Astrocyte (in vitro differentiated cells and primary cell): ENCODE measurements around the gene ST6GALNAC3. TPM values are rescaled to one million over a fixed set of nuclear protein-coding genes. Genes with fewer than 3 reads are reported as not detected.

Experiments used
- DNase-seq: peaks from one replicate; pipeline ENCODE4 v3.0.0-alpha.2; 2010; ENCODE audit warnings: low read depth
- FAIRE-seq: peaks from 2 replicates; lab custom pipeline; 2011; peaks lifted over from hg19 to GRCh38; lab: Jason Lieb, UNC
- H2AFZ ChIP-seq: 2 replicates; pipeline ENCODE4 v1.6.0; 2012; ENCODE audit warnings: low read depth, low read length, inconsistent platforms
- H3K27ac ChIP-seq: 2 replicates; pipeline ENCODE4 v1.5.1; 2011; ENCODE audit warnings: low read depth, low read length, inconsistent platforms
- H3K27me3 ChIP-seq: 2 replicates; pipeline ENCODE4 v1.6.0; 2011; ENCODE audit warnings: low read length, inconsistent platforms; ENCODE audit not compliant: insufficient read depth
- H3K36me3 ChIP-seq: 2 replicates; pipeline ENCODE4 v1.5.1; 2011; ENCODE audit warnings: low read length, inconsistent platforms; ENCODE audit not compliant: insufficient read depth
- H3K4me1 ChIP-seq: 2 replicates; pipeline ENCODE4 v1.5.1; 2011; ENCODE audit warnings: low read length, inconsistent platforms; ENCODE audit not compliant: insufficient read depth
- H3K4me2 ChIP-seq: 2 replicates; pipeline ENCODE4 v1.6.0; 2012; ENCODE audit warnings: low read length, inconsistent platforms
- H3K4me3 ChIP-seq: 2 replicates; pipeline ENCODE4 v1.5.1; 2011; ENCODE audit warnings: low read depth, mild to moderate bottlenecking, low read length, inconsistent platforms; ENCODE audit not compliant: insufficient read depth
- H3K79me2 ChIP-seq: 2 replicates; pipeline ENCODE4 v1.6.0; 2012; ENCODE audit warnings: mild to moderate bottlenecking, low read length, inconsistent platforms; ENCODE audit not compliant: insufficient read depth
- H3K9ac ChIP-seq: 2 replicates; pipeline ENCODE4 v1.6.0; 2012; ENCODE audit warnings: mild to moderate bottlenecking, low read length, inconsistent platforms
- H3K9me3 ChIP-seq: 2 replicates; pipeline ENCODE4 v1.5.1; 2012; ENCODE audit warnings: low read depth, mild to moderate bottlenecking, low read length, inconsistent platforms; ENCODE audit not compliant: insufficient read depth
- H4K20me1 ChIP-seq: 2 replicates; pipeline ENCODE4 v1.6.0; 2012; ENCODE audit warnings: low read length, inconsistent platforms; ENCODE audit not compliant: insufficient read depth
- H3K27ac Mint-ChIP-seq: one replicate; pipeline ENCODE4 v1.8.0; 2021; ENCODE audit warnings: mild to moderate bottlenecking, mixed read lengths; ENCODE audit not compliant: unreplicated experiment
- H3K27me3 Mint-ChIP-seq: one replicate; pipeline ENCODE4 v1.8.0; 2021; ENCODE audit warnings: low read depth, mixed read lengths; ENCODE audit not compliant: unreplicated experiment
- H3K36me3 Mint-ChIP-seq: one replicate; pipeline ENCODE4 v1.8.0; 2021; ENCODE audit warnings: low read depth, mixed read lengths; ENCODE audit not compliant: unreplicated experiment
- H3K4me1 Mint-ChIP-seq: one replicate; pipeline ENCODE4 v1.8.0; 2021; ENCODE audit warnings: low read depth, mixed read lengths; ENCODE audit not compliant: unreplicated experiment
- H3K4me3 Mint-ChIP-seq: one replicate; pipeline ENCODE4 v1.8.0; 2021; ENCODE audit warnings: mild to moderate bottlenecking, moderate library complexity, mixed read lengths; ENCODE audit not compliant: unreplicated experiment
- H3K9me3 Mint-ChIP-seq: one replicate; pipeline ENCODE4 v1.8.0; 2021; ENCODE audit warnings: mild to moderate bottlenecking, mixed read lengths; ENCODE audit not compliant: unreplicated experiment
- CTCF ChIP-seq: IDR thresholded peaks from 2 replicates; pipeline ENCODE4 v1.5.1; 2011; ENCODE audit warnings: low read depth, mild to moderate bottlenecking, inconsistent platforms, low read length, moderate library complexity; ENCODE audit not compliant: insufficient read depth
- EZH2 ChIP-seq: IDR thresholded peaks from 2 replicates; pipeline ENCODE4 v1.6.1; 2012; ENCODE audit warnings: mild to moderate bottlenecking, low read length, inconsistent platforms; ENCODE audit not compliant: insufficient read depth
- total RNA-seq: library from RNA; stranded (reverse); gene quantifications from 2 replicates; pipeline ENCODE4 v1.2.1, GENCODE V29; 2021

ST6GALNAC3 gene
- total RNA-seq, 1 donor from 2014 or later = 3.2 TPM

GRCh38 chr1:76313304-76313703 lies 238.8 kb downstream of the ST6GALNAC3 start:
- Mint-ChIP-seq H3K9me3 (no peaks in the 10 kb centered on the region), H3K4me1 (peaks cover 2% of the 10 kb centered on the region)

GRCh38 chr1:76314730-76315129 lies 240.2 kb downstream of the ST6GALNAC3 start:
- H3K27me3 Mint-ChIP-seq = no peaks in the 10 kb centered on the region
- Histone ChIP-seq H3K4me3 (no peak overlapping the region), H4K20me1 (no peaks in the 10 kb centered on the region), H3K36me3 (no peaks in the 10 kb centered on the region), H2AFZ (no peak overlapping the region), H3K27me3 (no peaks in the 10 kb centered on the region), H3K79me2 (no peaks in the 10 kb centered on the region), H3K4me2 (no peak overlapping the region), H3K9ac (no peak overlapping the region), H3K4me1 (no peaks in the 10 kb centered on the region), H3K27ac (no peak overlapping the region), H3K9me3 (peaks cover 4% of the 10 kb centered on the region)
- H3K36me3 Mint-ChIP-seq = no peaks in the 10 kb centered on the region
- peaks cover 2% of the 10 kb centered on the region for H3K4me1 Mint-ChIP-seq
- no peak for TF ChIP-seq CTCF
- TF ChIP-seq EZH2 = no peak
- FAIRE-seq (no peak), DNase-seq (no peak)
- H3K4me3 Mint-ChIP-seq = no peak overlapping the region
- H3K27ac Mint-ChIP-seq = no peak overlapping the region
- no peaks in the 10 kb centered on the region for H3K9me3 Mint-ChIP-seq

More at GRCh38 chr1:76313304-76313703, 238.8 kb downstream of the ST6GALNAC3 start:
- no peak overlapping the region for H2AFZ ChIP-seq
- H3K36me3 Mint-ChIP-seq = no peaks in the 10 kb centered on the region
- FAIRE-seq (no peak), DNase-seq (no peak)
- H3K9me3 ChIP-seq = peaks cover 4% of the 10 kb centered on the region
- no peak overlapping the region for H3K27ac ChIP-seq
- TF ChIP-seq EZH2 (no peak), CTCF (no peak)
- no peaks in the 10 kb centered on the region for H3K79me2 ChIP-seq
- no peaks in the 10 kb centered on the region for H3K4me1 ChIP-seq
- no peak overlapping the region for H3K4me2 ChIP-seq
- no peaks in the 10 kb centered on the region for H3K27me3 ChIP-seq
- H3K9ac ChIP-seq = no peak overlapping the region
- H3K36me3 ChIP-seq = no peaks in the 10 kb centered on the region
- no peaks in the 10 kb centered on the region for H3K27me3 Mint-ChIP-seq
- H3K4me3 Mint-ChIP-seq = no peak overlapping the region
- no peaks in the 10 kb centered on the region for H4K20me1 ChIP-seq
- H3K27ac Mint-ChIP-seq = no peak overlapping the region
- H3K4me3 ChIP-seq = no peak overlapping the region

- Mint-ChIP-seq H3K4me3 (no peak overlapping the region), H3K36me3 (no peaks in the 10 kb centered on the region), H3K27ac (no peak overlapping the region), H3K9me3 (no peaks in the 10 kb centered on the region), H3K27me3 (no peaks in the 10 kb centered on the region), H3K4me1 (peaks cover 2% of the 10 kb centered on the region)
- Histone ChIP-seq H3K79me2 (no peaks in the 10 kb centered on the region), H4K20me1 (no peaks in the 10 kb centered on the region), H3K9me3 (peaks cover 4% of the 10 kb centered on the region), H3K4me2 (no peak overlapping the region), H3K4me1 (no peaks in the 10 kb centered on the region), H3K36me3 (no peaks in the 10 kb centered on the region), H3K27ac (no peak overlapping the region), H3K27me3 (no peaks in the 10 kb centered on the region), H3K4me3 (no peak overlapping the region), H2AFZ (no peak overlapping the region), H3K9ac (no peak overlapping the region)
- TF ChIP-seq EZH2 (no peak), CTCF (no peak)
- FAIRE-seq (no peak), DNase-seq (no peak)
These were observed 242.9 kb downstream of the ST6GALNAC3 start for GRCh38 chr1:76317299-76317900.
